Stimulated activated CD4-positive, alpha-beta T cell treated with anti-CD3 and anti-CD28 coated beads, Interleukin-1b, Interleukin-23, amount 100 ng/mL, for 1 hour (primary cell): ENCODE results near the gene SFXN3.

ENCODE experiments used
- DNase-seq, 2 donors: peaks; one replicate each; pipeline ENCODE4 v3.0.0-alpha.2; 2020; ENCODE audit warnings: low read depth in 2 of 2

SFXN3 gene

GRCh38 chr10:101035916-101036702 lies 5.1 kb downstream of the SFXN3 start:
- DNase-seq, result no peak

GRCh38 chr10:101036726-101037125 lies 5.7 kb downstream of the SFXN3 start:
- no peak for DNase-seq

GRCh38 chr10:101038484-101038883 lies 7.5 kb downstream of the SFXN3 start:
- no peak for DNase-seq

DNA sequence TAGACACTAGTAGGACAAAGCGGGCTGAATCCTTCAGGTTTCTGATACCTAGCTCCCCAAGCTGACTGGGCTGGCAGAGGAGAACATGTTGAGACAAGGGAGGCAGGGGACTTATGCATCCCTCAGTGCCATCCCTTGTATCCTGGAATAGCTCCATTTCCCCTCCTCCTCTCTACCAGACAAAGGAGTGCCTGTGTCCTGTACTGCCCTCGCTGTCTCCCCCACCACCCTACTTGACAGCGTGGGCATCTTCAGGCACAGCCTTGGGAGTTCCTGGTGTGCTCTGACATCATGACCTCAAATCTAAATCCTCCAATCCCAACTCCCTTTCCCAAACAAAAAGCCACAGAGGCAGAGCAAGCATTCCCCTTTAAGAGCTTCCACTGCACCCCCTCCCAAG lies 9.0 kb downstream of the SFXN3 start:
- DNase-seq, result no peak

- DNase-seq, result no peak
Measured at GRCh38 chr10:101040851-101041250, 9.8 kb downstream of the SFXN3 start.

- DNase-seq, result peak in 1 of 2 donors; percentile 35
Measured at GRCh38 chr10:101041252-101041761, 10.3 kb downstream of the SFXN3 start.

- DNase-seq, result no peak
Measured at GRCh38 chr10:101042118-101042517, 11.1 kb downstream of the SFXN3 start.

DNA sequence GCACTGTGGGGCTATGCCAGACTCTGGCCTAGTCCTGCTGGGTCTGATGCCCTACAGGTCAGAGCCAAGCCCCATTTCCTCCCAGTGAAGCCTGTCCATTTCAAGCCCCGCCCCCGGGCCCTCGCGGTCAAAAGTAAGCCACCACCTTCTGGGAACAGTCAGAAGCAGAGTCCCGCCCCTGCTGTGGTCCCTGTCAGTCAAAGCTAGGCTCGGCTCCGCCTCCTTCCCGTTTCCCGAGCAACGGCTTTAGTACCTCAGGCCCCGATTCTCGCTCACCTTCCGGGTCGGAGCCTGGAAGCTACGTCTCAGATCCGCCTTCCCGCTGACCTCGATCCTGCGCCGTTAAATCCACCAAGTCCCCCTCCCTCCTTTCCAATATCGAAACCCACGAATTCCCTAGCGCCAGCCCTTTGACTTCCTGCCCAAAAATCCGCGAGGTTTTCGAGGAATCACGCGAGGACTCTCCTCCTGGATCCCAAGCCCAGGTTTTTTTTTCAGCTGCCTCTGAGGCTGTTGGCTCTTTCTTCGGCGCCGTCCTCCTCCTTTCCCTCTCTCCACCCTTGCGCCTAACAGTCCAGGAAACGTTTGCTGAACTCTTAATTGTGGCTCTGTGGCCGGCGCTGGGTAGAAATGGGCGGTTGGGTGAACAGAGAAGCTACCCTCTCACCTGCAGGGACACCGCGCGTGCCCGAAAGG lies 11.8 kb downstream of the SFXN3 start:
- DNase-seq, result peak; percentile 46 to 71

DNA sequence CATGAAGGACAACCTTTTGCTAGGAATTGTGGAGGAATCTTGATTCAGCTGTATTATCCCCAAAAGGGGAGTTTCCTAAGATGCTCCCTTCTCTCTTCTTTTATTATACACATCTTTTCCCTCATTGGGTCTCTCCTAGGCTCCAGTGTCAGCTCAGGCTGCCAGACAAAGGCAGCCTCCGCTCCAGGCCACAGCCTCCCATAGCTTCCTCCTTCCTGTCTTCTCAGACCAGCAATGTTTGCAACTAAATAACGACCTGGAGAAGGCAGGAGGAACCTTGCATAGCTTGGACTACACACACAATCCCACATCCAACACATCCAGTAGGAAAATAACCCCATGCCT lies 12.3 kb downstream of the SFXN3 start:
- no peak for DNase-seq

DNA sequence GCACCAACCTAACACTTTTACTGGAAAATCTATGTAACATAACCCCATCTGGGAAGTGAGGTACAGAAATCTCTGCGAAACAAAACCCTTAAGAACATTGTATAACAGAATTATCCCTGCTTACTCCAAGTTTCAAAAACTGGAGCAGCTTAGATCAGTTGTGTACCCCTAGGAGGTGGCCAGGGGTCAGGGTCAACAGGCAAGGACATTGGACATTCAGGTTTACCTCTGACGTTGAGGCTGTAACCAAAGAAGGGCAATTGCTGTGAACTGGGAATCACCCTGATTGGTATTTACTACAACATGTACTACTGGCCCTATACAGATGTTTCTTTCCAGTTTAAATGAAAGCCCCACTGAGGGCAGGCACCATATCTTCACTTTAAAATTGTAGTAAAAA lies 13.1 kb downstream of the SFXN3 start:
- DNase-seq, result no peak

GRCh38 chr10:101046332-101047238 lies 15.6 kb downstream of the SFXN3 start:
- DNase-seq, result no peak

DNA sequence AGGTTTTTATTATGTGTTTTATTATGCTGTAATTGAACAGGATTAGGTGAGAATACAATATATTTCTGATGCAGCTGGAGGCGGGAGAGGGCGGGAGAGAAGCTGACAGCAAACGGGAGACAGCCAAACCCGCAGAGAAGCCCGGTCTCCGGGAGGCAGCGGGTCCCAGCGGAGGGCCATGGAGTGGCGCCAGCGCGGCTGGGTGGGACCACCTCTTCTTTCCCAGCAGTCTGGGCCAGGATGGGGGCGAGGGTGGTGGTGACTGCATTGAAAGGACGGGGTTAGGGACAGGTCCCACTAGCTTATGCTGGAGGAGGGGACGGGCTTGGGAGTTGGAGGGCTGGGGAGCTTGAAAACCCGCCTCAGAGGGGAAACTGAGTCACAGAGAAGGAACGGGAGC lies 16.2 kb downstream of the SFXN3 start:
- no peak for DNase-seq

- DNase-seq, result no peak
Measured at GRCh38 chr10:101047961-101048892, 17.2 kb downstream of the SFXN3 start.

GRCh38 chr10:101050208-101051069 lies 19.4 kb downstream of the SFXN3 start:
- DNase-seq, result peak; percentile 50 to 75

DNA sequence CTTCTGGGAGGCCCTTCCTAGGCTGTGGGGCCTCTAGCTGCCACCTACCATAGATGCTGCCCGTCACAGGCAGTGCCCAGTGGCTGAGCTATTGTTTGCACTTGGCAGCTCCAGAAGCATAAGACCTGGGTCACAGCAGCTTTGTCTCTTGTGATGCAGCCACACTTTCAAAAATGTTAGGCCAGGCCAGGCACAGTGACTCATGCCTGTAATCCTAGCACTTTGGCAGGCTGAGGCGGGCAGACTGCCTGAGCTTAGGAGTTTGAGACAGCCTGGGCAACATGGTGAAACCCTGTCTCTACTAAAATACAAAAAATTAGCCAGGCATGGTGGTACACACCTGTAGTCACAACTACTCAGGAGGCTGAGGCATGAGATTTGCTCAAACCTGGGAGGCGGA lies 21.3 kb downstream of the SFXN3 start:
- DNase-seq, result no peak

- DNase-seq, result no peak
Measured at GRCh38 chr10:101053516-101053915, 22.5 kb downstream of the SFXN3 start.

- DNase-seq, result no peak
Measured at GRCh38 chr10:101054351-101054750, 23.3 kb downstream of the SFXN3 start.

- no peak for DNase-seq
Measured at GRCh38 chr10:101054876-101055275, 23.8 kb downstream of the SFXN3 start.

- DNase-seq, result no peak
Measured at GRCh38 chr10:101055411-101055810, 24.4 kb downstream of the SFXN3 start.
